VCaP (cell line): ENCODE results near the gene MRPL50.

Source experiments
- H3K27ac ChIP-seq: fragments of 450-650 bp; 2 replicates; pipeline ENCODE4 v1.5.1; 2017
- CTCF ChIP-seq: fragments of 450-650 bp; conservative IDR thresholded peaks from 2 replicates; pipeline ENCODE4 v1.5.1; 2017; ENCODE audit warnings: mild to moderate bottlenecking, moderate library complexity

Gene MRPL50

DNA sequence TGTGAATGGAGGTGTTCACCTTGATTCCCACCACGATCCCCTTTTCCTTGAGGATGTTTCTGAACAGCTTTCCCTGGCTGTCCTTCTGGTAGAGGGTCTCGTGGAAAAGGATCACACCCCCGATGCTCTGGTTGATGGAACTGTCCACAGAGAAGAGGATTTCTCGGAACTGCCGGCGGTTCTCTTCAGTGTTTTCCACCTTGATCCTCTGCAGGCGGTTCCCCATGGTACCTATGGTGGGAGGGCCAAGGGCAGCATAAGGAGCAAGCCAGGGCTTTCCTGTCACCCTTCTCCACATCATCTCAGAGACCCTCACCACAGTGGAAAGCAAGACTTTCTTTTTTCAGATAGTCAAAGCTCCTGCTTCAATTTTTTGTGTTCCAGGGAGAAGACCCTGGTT is 31.3 kb upstream of the MRPL50 start:
- TF ChIP-seq CTCF, result no peak
- no peak overlapping the region for H3K27ac ChIP-seq

- no peak for TF ChIP-seq CTCF
- no peak overlapping the region for H3K27ac ChIP-seq
Observed at GRCh38 chr9:101428909-101429308, 30.5 kb upstream of the MRPL50 start.

DNA sequence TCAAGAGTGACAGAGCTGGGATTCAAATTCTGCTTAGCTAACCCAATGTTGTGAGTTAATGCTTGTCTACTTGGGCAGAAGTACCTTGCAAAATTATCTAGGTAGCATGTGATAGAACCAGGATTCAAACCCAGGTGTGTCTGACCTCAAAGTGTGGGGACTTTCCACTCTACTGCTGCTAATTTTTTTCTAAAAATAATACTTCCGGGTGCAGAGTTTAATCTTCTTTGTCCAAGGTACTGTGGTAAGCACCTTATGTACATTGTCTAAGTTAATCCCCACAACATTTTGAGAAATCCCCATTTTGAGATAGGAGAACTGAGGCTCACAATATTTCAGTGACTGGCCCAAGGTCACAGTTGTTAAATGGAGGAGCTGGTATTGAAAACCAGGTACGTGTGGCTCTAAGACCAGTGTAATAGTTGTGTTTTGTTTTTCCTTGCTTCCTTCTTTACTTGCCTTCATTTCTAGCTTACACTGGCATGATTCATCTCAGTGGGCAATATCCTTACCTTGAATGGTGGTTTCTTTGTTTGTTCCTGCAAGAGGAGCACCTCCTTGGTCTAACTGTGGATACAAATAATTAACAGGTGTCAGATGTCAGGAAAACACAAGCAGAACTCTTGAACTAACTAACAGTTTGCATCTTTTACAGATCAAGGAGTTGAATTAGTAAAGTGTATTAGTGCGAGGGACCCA is 29.7 kb upstream of the MRPL50 start:
- TF ChIP-seq CTCF, result no peak
- no peak overlapping the region for H3K27ac ChIP-seq

DNA sequence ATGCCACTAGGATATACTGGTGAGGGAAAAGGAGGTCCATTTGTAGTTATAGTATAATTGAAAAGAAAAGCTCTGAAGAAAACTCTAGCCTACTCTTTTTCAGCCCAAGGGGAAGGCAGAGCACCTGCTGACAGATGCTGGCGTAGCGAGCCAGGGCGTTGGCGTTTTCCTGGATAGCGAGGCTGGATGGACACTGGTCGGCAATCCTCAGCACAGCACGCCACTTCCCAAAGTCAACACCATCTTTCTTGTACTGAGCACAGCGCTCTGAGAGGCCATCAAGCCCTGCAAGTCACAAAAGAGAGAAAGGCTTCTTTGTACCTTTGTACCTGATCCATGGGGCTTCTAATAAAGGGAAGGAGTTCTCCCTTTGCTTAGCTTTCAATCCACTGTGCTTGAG is 28.9 kb upstream of the MRPL50 start:
- TF ChIP-seq CTCF, result no peak
- no peak overlapping the region for H3K27ac ChIP-seq

GRCh38 chr9:101421653-101422065 is 23.2 kb upstream of the MRPL50 start:
- TF ChIP-seq CTCF, result no peak
- H3K27ac ChIP-seq, result no peak overlapping the region

DNA sequence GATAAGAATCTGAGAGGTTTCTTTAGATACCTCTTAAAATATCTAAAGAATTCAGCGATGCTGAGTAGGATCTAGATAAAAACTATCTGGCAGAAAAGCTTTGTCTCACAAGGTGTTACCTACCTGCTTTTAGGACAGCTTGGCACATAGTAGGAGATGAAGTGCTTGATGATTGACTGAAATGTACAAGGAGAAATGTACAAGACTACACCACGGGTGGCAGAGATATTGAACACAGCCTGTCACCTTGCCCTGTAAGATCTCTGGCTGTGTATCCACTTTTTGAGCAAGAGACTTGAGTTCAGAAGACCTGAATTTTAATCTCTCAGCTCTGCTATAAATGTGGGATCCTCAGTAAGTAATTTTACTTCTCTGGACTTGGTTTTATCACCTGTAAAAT is 21.4 kb upstream of the MRPL50 start:
- TF ChIP-seq CTCF, result no peak

DNA sequence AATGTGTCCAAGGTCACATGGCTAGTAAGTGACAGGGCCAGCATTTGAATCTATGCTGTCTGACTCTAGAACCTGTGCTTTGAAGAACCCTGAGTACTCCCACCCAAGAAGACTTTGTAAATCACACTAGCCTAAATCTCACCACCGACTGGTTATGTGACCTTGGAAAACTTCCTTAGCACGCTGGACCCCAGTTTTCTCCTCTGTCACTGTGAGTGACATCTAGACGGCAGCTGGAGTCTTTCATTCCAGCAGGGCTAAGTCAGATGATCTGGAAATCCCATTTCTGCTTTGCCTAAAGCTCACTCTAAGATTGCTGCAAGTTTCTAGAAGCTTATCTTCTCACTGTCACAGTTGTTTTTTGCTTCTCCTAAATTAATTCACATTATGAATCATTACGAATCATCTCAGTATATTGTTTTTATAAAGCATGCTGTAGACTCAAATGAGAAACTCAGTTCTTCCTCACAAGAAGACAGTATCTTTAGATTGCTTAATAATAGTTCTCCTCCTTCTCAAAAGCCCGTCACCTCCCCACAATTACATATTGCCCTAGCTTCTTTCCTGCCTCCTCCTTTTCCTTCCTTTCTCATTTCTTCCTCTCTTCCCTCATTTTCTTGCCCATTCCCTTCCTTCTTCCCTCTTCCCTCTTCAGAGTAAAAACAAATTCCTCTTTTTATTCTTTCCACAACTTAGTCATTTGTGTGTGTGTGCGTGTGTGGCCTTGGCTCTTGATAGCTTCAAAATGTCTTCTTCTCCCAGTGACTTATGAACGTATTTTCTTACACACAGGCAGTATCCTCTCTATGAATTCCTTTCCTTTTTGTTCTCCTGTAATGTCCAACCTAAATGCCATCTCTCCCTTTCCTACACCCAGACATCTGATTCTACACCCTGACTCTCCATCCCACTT is 20.4 kb upstream of the MRPL50 start:
- TF ChIP-seq CTCF, result no peak
- H3K27ac ChIP-seq, result no peak overlapping the region

More for the DNA sequence above, 21.4 kb upstream of the MRPL50 start:
- no peak overlapping the region for H3K27ac ChIP-seq
